ENCODE results near the gene CALCR.
"Not testable (repeated sequence)": the region's sequence is repeated elsewhere in the genome, so short reads cannot be mapped to it uniquely, and the experiment has no call there.

Gene CALCR

DNA sequence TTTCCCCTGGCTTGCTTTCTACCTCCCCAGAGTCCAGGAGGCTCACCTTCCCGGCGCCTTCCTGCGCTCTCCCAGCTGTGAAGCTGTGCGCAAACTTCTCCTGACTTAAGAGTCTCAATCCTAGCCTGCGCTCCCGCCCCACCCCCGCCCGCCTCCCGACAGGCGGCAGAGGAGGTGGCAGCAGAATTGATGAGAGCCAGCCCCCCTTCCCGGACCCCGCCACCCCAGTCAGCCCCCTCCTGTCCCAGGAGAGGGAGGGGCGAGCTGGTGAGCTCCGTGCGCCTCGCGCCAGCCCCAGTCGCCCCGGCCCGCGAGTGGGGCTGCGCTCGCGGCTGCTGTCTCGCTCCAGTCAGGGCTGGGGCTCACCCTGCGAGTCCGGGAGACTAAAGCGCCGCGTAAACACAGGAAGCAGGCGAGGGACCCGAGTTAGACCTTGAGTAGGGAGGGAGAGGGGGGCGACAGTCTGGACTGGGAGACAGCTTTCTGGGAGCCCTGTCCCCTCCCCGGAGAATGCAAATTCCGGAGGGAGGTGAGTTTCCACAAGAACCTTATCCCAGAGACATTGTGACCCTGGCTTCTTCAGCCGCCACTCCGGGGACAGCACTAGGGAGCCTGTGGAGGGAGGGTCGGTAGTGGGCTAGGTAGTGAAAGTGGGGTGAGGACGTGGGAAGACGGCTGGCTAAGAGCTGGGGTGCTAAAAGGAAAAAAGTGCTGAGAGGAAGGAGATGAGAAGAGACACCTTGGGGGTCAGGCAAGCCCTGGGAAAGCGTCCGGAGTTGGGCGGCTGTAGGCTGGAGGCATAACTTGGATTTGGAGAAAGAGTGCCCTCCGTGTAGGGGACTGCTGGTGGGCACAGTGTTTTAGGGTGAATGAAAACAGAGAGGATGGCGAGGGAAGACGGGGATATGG lies at the start of gene CALCR:
Gene CALCR, minus strand, starts transcription at position 79 of the 909 bp plus-strand sequence. CDS start 87,743 bp downstream, outside the sequence.
- DNase-seq (ENCODE audit: low spot score): no peak

GRCh38 chr7:93623816-93624215 lies 49.3 kb upstream of the CALCR start:
- DNase-seq (ENCODE audit: low spot score): no peak

GRCh38 chr7:93622036-93623033 lies 47.8 kb upstream of the CALCR start:
- DNase-seq (ENCODE audit: low spot score): peak; percentile 6

DNA sequence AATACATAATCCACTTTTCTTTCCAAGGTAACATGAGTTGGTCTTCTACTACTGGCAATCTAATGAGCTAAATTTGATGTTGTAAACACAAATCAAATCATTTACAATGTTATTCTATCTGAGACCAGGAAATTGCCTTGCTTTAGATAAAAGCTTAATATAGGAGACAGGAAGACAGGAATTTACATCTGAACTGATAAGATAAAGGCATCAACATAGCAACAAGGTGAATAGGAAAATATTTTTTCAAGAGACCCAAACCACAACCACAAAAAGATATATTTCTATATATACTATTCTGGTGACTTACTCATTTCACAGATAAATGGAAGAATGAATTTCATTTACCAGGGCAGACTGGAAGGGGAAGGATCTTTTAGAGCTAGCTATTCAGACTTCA lies 46.3 kb upstream of the CALCR start:
- DNase-seq (ENCODE audit: low spot score): no peak

DNA sequence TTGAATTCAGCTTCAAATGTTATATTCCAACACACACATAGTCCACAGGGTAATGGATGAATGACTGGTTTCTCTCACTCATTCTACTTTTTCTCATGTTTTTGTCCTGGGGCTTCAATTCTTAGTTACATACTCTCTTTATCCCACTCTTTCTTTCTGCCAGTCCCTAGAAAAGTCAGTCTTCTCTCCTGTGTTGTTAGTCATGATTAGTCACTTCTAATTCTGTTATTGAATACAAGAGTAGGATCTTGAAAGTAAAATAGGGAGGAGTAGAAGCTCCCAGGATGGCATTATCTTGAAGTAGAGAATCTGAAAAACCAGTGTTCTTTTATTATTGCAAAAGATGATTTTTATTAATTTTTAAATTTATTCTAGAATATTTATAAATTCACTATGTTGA lies 45.5 kb upstream of the CALCR start:
- DNase-seq (ENCODE audit: low spot score): no peak

DNA sequence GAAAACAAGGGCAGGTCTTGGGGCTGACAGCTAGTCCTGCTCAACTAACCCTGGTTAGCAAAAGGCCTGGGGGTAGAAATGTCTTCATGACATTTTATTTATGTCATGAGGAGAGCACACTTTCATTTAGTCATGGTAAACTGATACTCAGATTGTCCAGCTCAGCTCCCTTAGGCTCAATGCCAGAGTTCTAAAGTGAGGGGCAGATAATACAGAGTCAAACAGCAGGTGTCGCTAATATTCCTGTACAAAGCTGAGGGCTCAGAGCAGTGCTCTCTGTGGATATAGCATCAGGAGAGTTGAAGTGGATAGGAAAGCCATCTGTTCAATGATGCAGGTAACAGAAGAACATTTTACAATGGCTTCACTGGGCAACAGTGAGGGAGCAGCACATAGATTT lies 26.8 kb upstream of the CALCR start:
- peak; percentile 16 for DNase-seq (ENCODE audit: low spot score)

GRCh38 chr7:93594250-93594649 lies 19.7 kb upstream of the CALCR start:
- no peak for DNase-seq (ENCODE audit: low spot score)

DNA sequence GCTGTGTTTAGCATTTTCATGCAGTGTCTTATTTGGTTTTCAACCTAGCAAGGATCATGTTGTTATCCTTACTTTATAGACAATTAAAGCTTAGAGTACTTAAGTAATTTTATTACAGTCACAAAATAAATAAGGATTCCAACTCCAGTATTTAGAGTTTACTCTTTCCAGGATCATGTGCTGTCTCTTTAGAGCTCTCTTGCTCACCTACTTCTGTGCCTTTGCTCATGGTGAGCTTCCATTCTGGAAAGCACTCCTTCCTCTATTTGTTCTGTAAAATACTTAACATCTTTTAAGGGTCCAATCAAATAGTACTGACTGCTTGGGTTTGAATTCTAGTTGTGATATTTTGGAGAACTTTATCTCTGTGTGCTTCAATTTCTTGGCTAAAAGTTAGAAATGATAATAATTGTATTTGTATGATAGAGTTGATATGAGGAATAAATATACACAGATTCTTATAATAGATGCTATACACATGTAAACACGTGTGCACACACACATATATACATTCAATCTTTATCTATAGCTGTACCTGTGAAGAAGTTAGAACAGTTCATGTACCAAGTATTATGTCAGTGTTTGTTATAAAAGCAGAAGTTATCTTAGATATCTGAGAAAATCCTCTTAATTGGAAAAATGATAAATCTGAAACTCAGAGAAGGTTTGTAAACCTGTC lies 18.2 kb upstream of the CALCR start:
- DNase-seq (ENCODE audit: low spot score): no peak

DNA sequence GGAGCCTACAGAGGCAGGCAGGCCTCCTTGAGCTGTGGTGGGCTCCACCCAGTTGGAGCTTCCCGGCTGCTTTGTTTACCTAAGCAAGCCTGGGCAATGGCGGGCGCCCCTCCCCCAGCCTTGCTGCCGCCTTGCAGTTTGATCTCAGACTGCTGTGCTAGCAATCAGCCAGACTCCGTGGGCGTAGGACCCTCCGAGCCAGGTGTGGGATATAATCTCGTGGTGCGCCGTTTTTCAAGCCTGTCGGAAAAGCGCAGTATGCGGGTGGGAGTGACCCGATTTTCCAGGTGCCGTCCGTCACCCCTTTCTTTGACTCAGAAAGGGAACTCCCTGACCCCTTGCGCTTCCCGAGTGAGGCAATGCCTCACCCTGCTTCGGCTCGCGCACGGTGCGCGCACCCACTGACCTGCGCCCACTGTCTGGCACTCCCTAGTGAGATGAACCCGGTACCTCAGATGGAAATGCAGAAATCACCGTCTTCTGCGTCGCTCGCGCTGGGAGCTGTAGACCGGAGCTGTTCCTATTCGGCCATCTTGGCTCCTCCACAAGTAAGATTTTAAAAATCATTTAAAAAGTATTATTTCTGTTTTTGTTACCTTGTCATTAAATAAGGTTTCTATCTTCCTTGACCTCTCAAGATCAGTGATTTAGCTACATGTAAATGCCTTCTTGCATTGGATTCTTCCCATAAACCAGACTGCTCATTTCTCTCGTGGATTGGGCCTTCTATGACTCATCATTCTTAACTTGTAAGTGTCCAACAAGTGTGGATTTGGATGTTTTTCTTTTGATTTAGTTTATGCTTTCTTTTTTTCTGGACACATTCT lies 16.9 kb upstream of the CALCR start:
- DNase-seq (ENCODE audit: low spot score): not testable (repeated sequence)

- not testable (repeated sequence) for DNase-seq (ENCODE audit: low spot score)
Measured at GRCh38 chr7:93586479-93586865, 11.9 kb upstream of the CALCR start.

GRCh38 chr7:93585694-93586478 lies 11.4 kb upstream of the CALCR start:
- DNase-seq (ENCODE audit: low spot score): not testable (repeated sequence)

GRCh38 chr7:93579431-93579830 lies 4.9 kb upstream of the CALCR start:
- no peak for DNase-seq (ENCODE audit: low spot score)

- DNase-seq (ENCODE audit: low spot score): no peak
Measured at GRCh38 chr7:93578762-93579161, 4.2 kb upstream of the CALCR start.

GRCh38 chr7:93575555-93576399 lies 1.3 kb upstream of the CALCR start:
- no peak for DNase-seq (ENCODE audit: low spot score)

DNA sequence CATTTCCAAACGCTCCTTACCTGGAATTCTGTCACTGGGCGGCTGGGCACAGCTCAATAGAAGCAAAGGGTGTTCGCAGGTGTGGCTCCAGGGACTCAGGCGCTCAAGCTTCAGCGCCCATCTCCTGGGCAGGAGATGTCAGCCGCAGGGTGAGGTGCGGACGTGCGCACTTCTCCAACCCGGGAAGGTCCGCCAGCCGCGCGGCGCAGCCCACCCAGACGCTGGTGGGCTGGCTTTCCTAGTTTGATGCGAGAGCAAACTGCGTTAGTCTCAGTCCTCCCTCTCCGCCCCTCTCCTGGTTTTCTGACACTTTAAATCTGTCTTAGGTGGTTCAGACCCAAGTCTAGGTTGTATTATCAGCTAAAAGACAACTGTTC lies 267 bp downstream of the CALCR start:
- no peak for DNase-seq (ENCODE audit: low spot score)

GRCh38 chr7:93569189-93569588 lies 5.3 kb downstream of the CALCR start:
- no peak for DNase-seq (ENCODE audit: low spot score)

DNA sequence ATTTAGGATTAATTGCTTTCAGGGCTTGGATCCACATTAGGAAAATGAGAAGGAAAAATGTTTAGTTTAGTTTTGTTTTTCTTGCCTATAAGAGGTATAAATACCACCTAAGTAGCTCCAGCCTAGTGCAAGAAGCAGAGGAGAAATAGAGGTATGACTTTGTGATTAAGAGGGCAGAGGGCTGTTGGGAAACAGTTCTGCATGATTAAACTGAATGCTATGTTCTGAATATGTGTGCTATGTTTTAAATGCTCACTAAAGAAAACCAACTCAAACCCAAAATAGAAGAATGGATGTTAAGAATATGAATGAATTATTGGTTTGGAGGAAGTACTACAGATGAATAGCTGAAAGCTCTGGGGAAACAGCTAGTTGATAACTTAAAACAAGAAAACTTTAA lies 7.6 kb downstream of the CALCR start:
- DNase-seq (ENCODE audit: low spot score): no peak

GRCh38 chr7:93563584-93563983 lies 10.9 kb downstream of the CALCR start:
- no peak for DNase-seq (ENCODE audit: low spot score)

DNA sequence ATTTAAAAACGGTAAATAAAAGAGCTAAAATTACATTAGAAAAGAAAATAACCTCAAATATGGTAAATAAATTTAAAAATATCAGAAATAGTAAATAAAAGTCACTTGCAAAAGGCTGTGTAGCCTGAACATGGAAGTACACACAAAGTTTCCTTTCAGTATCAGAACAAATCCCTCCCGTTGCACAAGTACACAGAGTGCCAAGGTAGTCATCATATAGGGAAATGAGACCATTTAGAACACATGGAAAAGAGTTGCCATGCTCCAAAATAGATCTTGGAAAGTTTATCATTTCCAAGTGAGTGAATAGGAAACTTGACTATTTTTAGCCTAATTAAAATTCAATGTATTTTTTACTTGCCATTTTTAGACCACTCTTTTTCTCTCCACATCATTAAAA lies 11.6 kb downstream of the CALCR start:
- no peak for DNase-seq (ENCODE audit: low spot score)
